ENCODE measurements around the gene POU6F2.
"Not testable (repeated sequence)": the region's sequence is repeated elsewhere in the genome, so short reads cannot be mapped to it uniquely, and the experiment has no call there.

The POU6F2 gene

DNA sequence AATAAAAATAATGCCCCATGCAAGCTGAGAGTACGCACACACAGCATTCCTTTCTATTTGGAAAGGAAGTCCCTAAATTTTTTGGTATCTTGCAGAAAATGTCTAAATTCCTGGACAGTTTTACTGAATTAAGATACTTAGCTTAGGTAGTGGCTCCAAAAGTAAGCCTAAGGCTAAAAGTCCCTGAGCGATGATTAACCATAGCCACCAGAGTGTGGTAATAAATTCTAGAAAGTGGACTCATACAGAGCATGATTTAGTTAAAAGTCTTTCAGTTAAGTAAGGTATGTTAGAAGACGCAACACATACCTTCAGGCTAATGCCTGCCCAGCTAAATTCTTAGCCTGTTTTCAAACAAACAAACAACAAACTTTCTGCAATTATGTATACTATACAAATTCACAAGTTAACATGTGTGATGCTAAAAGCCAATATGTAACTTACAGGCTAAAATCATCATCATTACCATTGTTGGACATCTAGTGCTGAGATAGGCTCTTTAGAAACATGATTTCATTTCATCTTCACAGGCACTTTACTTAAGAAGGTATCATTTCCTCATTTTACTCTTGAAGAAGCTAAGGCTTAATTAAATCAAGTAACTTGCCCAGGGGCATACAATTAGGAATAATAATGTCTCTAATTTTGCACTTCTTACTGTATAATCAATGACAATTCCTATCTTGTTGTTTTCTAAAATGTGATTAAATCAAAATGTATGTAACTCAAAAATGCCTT, 327.1 kb downstream of the POU6F2 start:
- no peak for DNase-seq (ENCODE audit: low read depth)

DNA sequence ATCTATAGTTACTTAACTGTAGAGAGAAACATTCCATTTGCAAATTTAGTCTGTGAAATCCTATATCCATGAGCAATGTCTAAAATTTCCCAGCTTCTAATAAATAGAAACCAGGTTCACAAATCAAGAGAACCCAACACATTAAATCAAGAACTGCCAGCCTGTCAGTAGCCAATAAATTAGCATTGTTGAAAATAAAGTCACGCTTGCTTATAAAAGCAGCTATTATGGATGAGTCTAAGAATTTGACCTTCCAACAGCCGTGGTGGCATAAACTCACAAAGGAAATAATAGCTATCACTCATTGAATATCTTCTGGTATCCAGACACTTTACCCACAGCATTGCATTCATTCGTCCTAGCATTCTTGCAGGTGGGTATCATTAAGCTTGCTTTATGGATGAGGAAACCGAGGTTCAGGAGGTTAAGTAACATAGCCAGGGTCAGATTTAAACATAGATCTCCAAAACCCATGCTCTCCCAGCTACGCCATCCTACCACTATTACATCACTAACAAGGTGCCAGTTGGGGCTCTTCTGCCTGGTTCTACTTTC, 328.4 kb downstream of the POU6F2 start:
- no peak for DNase-seq (ENCODE audit: low read depth)

DNA sequence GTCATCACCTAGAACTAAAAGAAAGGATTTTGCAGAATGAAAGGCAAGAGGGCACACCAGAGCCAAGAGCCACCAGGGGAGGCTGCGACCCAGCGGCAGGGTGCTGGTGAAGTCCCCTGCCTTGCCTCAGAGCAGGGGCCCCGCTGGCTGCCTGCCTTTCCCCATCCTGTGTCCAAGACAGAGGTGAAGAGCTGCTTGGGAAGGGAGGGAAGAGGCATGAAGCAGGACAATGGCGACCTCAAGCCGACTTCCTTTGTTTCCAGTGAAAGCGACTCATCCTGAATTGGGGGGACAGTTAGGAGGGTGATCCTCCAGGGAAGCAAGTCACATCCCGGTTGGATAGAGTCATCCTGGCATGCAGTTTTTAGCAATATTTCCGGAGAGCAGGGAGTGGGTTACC, 333.0 kb downstream of the POU6F2 start:
- no peak for DNase-seq (ENCODE audit: low read depth)

DNA sequence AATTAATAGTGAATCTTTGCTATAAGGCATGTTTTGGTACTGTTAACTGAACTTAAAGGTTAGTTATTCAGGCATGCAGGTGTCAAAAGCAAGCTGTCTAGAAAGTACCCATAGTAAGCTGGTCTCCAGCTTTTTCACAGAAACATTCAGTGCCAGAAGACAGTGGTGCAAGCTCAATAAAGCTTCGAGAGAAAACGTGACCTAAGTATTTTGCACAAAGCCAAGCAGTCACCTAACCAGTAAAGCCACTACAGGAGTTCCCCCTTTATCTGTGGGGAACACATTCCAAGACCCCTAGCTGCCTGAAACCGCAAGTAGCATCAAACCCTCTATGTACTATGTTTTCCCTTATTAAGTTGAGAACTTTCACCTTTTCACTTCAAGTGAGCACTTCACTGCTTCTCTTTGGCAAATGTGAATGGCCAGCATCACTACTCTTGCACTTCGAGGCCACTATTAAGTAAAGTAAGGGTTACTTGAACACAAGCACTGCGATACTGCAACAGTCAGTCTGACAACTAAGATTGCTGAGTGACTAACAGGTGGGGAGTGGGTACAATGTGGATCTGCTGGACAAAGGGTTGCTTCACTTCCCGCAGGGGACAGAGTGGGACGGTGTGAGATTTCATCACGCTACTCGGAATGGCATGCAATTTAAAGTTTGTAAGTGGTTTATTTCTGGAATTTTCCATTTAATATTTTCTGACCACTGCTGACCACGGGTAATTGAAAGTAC, 334.7 kb downstream of the POU6F2 start:
- DNase-seq (ENCODE audit: low read depth), result no peak

DNA sequence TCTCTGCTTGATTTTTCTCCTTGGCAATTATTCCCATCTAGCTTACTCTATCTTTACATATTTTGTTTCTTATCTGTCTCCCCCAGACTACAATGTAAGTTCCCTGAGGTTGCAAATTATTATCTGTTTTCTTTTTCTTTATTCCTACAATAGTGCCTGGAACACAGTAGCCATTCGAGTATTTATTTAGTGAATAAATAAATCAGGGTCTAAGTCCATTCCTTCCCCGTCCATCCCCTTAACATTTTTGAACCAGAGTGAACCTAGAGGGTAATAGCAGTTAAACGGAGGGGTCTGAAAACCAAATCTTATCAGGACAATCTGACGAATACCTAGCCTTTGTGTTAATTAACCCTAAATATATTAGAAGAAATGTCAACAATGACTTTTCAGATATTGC, 335.7 kb downstream of the POU6F2 start:
- DNase-seq (ENCODE audit: low read depth), result no peak

DNA sequence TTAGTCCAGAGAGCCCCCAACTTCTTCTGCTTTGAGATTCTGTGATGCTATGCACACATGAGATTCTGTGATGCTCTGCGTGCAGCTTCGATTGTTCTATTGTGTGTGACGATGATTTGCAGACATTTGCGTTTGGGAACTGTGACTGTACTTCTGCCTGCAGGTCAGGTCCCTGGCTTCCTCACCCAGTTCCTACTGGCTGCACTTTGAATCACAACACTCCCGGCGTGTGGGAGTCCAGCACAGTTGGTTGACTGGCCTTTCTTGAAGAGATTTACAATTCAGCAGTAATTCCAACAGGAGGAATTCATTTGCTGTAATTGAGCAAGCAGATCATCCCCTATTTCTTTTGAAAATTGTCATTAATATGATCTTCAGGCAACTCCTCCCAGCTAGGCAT, 336.3 kb downstream of the POU6F2 start:
- DNase-seq (ENCODE audit: low read depth), result no peak

DNA sequence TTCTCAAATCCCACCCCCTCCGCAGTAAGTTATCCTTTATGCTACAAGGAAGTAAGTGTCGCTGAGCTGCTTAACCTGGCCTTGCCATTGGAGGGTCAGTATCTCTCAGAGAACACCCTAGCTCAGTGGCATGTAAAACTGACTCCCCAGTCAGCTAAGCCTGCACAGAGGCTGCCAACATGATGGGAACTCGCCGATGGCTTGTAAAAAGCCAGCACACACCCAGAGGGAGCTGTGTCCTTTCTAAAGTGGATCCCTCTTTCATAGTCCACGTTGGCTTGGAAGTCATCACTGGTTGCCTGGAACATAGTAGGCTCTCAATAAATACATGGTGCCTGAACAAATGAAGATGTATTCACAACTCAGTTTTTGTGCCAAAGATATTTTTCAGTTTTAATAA, 339.4 kb downstream of the POU6F2 start:
- DNase-seq (ENCODE audit: low read depth), result no peak

DNA sequence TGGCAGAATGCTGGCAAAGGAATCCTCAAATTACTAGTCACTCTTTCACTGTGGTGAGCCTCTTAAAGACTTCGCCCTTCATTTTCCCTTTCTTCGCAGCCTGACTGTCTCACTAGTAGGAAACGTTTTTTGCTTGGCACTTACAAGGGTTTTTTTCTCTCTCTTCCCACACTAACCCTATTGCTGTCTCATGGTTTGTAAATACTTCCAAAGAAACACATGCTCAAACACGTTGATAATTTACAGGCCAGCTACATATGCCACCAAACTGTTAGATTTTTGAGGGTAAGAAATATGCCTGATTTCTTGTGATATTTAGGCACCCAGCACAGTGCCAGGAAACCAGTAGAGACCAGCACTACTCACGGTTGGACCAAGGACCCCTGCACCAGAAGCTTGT, 340.2 kb downstream of the POU6F2 start:
- DNase-seq (ENCODE audit: low read depth), result no peak

DNA sequence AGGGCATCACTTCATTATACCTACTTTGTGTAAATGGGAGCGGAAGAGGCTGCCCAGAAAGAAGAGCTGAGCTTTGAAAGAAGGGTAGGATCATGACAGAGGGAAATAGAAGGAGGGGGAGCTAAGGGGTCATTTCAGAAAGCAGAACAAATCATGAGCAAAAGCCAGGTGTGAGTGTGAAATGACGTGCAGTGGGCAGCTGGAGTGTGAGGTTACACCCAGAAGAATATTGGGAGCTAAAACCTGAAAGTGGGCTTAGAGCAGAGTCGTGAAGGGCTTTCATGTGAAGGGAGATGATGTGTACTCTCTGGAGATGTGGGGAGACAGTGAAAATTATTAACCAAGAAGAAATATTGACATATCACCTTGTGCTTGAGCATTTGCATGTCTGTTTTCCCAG, 343.5 kb downstream of the POU6F2 start:
- DNase-seq (ENCODE audit: low read depth), result no peak

DNA sequence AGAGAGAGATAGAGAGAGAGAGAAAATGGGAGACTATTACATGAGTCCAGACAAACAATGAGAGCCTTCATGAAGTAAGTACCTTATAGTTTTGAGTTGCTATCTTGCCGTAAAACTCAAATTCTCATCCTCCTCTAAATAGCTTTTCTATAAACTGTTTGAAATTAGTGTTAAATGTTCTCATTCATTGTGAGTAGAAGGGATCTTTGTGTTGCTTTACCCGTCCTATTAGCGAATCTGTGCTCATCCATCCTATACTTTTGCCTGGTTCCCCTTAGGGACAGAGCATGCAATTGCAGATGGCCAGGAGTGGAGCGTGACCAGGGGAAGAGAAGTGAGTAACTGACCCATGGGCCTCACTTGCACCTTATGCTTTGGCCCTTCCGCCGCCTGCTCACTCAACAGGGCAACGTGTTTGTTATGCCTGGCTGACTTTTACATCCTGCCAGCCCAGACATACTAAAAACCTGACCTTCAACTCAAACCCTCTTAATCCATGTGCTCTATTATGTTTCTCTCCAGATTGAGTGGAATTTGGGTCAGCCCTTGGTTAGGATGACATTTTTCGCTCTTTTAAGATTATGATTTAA, 344.3 kb downstream of the POU6F2 start:
- DNase-seq (ENCODE audit: low read depth), result no peak

DNA sequence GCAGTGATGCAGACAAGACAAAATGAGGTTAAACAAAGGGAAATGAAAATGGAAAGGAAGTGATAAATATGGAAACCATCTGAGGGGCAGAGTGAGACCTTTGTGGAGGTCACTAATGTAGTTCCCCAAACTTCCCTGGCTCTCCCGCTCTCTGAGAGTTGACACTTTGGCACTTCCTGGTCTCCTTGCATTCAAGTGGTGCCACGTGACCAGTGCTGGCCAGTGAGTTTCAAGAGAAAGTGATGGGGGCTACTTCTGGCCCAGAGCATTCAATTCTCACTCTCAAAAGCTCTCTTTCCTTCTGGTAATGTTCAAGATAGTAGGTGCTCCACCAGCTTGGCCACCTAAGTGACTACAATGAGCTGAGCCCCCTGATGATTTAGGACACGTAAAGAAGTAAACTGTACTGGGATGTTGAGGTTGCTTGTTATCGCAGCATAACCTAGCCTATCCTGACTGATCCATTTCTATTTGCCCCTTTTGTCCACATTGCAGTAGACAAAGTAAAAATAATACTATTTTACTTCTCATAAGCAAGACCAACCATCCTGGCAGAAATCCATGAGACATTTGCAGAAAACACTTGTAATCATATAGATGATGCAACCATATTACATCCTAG, 346.5 kb downstream of the POU6F2 start:
- DNase-seq (ENCODE audit: low read depth), result no peak

DNA sequence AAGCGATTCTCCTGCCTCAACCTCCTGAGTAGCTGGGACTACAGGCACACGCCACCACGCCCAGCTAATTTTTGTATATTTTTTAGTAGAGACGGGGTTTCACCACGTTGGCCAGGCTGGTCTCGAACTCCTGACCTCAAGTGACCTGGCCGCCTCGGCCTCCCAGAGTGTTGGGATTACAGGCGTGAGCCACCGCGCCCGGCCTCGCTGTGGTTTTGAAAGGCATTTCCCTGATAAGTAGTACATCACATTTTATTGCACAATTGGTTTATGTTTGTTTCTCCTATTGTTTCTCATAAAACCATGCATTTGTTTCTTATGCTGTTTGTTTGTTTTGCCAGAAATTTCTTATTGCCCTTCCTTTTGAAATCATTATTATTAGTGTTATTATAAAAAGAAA, 353.9 kb downstream of the POU6F2 start:
- not testable (repeated sequence) for DNase-seq (ENCODE audit: low read depth)

DNA sequence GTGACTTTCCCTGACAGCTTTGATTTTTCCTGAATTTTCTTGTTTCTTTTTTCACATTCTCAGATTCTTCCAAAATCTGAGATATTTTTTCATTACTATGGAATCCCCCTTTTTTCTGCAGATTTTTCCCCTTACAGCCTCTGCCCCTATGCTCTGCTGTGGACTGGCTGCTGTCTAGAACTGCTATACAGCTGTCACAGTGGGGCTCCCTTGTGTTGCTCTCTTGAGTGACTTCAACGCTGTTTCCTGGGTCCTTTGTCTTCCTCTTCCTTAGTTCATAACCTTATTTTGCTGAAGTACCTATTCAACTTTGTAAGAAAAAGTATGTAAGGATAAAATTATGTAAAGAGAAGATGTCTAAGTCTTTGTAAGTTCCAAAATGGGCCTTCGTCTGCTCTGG, 354.4 kb downstream of the POU6F2 start:
- DNase-seq (ENCODE audit: low read depth), result no peak

DNA sequence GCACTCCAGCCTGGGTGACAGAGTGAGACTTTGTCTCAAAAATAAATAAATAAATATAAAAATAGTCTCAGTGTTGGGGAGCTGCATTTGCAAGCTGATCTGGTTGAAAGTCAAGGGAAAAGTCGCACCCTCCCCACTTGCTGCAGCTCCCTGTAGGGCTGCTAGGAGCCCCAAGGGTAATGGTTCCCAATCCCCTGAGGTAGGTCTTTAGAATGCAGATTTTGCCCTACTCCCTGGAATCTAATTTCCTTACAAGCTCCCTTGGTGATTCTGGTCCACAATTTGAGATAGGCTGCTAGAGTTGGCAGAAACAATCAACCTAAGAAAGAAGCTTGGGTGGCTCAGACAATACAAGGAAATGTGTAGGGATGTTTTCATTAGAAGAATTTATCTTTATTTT, 356.0 kb downstream of the POU6F2 start:
- no peak for DNase-seq (ENCODE audit: low read depth)

DNA sequence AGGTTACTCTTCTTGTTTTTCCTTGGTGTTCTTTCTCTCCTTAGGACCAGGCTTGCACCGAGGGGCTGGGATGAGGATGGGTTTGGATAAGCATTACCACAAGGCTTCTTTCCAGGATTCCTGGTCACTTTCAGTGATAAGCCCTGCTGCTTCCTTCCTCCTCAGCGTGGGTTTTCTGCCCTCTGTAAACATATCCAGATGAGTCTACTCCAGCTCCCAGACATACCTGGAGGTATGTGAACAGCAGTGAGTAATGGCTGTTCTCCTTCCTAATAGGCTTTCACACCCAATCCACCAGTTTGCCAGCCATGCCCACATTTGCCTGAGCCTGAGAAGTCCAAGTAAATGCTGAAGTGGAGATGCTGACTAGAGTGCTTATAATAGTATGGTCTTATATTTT, 358.7 kb downstream of the POU6F2 start:
- no peak for DNase-seq (ENCODE audit: low read depth)

DNA sequence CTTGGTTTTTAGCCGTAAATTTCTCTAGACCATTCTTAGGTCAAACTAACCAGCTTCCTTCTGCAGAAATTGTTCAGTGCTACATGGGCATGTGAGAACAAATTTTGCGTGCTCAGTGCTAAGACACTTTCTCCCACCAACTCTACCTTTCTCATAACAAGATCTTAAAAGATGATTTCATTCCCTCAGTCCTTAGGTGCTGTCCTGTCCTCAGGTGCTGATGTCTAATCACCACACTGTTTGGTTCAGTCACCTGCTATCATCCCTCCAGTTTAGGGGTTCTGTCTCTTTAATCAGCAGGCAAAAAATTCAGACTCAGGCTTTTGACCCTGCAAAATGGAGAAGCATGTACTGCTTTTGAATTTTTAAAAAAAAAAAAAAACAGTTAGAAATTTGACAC, 361.0 kb downstream of the POU6F2 start:
- no peak for DNase-seq (ENCODE audit: low read depth)

DNA sequence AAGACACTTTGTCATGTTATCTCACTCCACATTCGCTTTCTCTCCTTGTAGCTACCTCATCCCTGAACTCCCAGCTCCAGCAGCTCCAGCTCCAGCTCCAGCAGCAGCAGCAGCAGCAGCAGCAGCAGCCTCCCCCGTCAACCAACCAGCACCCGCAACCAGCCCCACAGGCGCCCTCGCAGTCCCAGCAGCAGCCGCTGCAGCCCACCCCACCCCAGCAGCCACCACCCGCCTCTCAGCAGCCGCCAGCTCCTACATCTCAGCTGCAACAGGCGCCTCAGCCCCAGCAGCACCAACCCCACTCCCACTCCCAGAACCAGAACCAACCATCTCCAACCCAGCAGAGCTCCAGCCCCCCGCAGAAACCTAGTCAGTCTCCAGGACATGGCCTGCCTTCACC, 361.9 kb downstream of the POU6F2 start:
- DNase-seq (ENCODE audit: low read depth), result no peak

DNA sequence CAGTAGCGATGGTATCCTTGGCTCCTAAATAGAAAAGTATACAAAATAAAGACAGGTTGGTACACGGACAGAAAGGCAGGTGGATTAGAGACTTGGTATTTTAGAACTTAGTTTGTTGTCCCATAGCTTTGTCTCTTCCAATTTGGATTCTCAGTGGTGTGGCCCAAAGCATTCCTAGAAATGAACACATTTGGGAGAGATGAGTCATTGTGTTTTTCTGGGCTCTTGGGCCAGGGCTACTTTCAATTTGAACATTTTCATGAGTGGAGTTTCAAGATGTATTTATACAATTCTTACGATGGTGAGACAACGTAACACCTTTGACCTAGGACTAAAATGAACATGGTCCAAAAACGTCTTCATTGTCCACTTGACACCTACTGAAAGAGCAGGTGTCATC, 363.4 kb downstream of the POU6F2 start:
- DNase-seq (ENCODE audit: low read depth), result no peak

DNA sequence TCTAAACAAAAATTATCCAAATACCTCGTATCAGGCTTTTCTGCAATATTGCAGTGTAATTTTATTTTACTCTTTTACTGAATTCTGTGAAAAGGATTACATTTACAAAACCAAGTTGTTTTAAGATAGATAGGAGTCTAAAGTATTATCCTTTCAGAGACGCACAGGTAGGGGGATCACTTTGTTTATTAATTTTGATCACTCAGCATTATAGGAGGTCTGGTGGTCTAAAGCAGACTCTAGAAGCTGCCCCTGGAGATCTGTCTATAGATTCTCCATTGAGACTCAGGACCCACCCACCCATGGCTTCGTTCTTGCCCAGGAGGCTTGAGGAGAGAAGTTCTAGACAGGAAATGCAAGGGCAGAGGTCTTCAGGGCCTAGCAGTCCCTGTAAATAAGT, 365.1 kb downstream of the POU6F2 start:
- no peak for DNase-seq (ENCODE audit: low read depth)

DNA sequence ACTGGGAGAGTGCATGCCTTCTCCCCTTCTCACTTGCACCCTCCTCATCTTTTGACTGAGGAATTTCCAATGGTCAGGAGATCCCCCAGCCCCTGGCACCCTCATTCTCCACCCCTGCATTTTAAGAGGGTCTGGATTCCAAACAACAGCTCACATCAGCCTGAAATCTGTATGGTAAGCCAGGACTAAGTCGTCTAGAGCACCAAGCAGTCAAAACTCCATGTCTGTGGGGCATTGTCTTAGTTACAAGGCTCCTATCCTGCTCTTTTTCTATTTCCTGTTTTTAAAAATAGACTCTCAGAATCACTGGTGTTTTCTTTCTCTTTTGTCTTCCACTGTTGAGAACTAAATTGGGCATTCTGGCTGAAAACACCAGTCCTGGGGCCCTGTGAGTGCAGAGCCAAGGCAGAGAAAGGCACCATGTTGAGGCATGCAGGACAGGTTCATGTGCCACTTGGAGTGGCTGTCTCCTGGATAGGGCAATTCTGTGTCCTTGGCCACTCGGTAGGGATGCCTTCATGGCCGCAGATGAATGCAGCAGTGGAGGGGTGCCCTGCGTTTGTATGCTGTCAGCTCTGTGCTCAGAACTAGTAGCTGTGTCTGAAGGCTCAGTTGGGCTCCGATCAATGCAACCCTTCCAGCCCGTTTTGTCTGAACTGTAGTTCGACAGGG, 371.9 kb downstream of the POU6F2 start:
- no peak for DNase-seq (ENCODE audit: low read depth)

DNA sequence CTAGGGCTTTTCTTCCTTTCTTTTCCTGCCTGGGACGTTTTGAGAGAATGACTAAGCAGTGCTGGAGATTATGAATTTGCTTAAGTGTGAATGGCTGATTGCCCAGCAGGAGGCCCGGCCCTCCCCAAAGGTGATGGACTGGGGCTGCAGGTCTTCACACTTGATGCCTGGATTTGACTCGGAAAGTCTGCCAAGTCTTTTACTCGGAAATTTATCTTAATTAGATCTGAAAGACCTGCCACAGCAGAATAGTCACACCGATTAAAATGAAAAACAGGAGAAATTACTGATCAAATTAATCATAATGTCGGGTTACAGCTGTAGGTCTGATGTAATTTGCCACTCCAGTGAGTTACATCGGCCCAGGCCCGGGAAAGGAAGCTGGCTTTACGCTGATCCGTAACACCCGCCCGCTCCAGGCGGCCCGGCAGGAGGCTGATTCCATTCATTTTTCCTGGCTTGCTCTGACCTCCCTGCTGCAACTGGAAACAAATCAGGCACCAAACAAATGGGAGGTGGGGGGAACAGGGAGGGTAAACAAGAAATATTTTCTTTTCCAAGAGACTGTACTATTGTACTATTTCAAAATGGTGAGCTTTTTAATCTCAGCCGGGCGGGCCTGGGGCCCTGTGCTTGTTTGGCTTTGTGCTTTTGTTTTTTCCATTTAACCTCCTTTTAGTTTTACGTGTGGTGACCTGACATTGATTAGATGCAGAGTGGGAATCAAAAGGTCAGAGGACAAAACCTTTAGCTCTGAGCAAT, 376.1 kb downstream of the POU6F2 start:
- DNase-seq (ENCODE audit: low read depth), result no peak
